ENCODE data around the gene ARMC5.

ARMC5 gene

DNA sequence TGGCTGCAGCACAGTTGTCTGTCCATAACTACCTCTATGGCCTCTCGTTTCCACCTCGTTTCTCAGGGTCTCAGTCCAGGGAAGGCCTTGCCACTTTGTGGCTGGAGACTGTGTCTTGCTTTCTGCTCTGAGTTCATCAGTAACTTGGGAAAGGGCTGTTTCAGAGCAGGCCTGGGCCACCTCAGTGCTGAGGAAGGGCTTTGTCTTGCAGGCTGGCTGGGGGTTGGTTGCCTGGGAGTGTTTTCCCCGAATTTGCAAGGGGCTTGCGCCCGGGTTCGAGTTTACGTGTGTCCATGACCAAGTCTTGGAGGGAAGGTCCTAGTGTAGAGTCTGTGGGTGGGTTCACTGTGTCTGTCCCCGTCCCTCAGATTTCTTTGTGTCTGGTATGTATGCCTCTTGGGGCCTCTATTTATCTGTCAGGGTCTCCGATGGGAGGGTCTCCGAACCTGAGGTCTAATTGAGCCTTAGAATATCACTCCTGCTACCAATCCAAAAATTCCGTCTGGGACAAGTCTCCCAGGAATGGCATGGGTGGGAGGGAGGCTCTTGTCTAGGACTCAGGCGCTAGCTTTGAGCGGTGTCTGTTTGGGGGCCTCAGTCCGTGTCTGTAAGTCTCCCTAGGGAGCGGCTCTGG is 12.1 kb downstream of the ARMC5 start:
- peak overlapping the region; percentile 93 for H3K4me2 ChIP-seq

DNA sequence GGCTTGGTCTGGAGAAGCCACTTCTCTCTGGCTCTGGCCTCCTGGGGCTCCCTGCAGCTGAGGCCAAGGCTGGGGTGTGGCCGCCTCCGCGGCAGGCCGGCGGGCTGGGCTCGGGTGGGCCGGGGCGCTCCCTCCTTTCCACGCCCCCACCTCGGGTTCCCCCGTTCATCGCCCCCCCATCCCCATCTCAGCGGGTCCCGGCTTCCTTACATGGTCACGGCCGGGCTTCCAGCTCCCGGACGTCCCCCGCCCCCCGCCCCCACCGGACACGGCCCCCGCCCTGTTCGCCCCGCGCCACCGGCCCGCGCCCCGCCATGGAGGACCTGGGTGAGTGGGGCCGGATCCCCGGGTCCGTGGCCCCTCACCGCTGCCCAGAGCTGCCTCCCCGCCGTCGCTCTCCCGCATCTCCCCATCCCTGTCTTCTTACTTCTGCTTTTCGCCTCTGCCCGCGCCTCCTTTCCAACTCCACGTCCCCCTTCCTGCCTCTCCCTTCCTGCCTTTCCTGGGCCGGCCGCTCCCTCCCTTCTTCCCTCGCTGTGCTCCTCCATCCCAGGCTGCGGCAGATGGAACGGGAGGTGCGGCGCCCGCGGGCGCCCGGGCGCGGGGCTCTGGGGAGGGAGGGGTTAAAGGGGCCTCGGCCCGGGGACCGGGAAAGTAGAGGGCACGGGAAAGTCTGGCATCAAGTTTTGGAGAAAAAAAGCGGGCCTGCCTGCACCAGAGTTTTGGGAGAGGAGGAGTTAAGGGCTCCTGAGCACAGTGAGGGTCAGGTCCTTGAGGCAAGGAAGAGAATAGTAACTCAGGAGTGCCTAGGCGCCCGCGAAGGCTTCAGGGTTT is 12.8 kb downstream of the ARMC5 start, which contains the start of gene TGFB1I1:
TGFB1I1 (plus strand) TSS at position 278 of the 834 bp plus-strand sequence; CDS start at position 315, 37 bp downstream.
- H3K9ac ChIP-seq, result peak within 1 kb of the TSS; percentile 79
- H3K27ac ChIP-seq, result peak within 1 kb of the TSS; percentile 74
- H3K27me3 ChIP-seq, result no peaks in the 10 kb centered on the region
- peaks cover 76% of the 10 kb centered on the region for H3K4me1 ChIP-seq
- no peak for TF ChIP-seq Cebpa-rat (IDR thresholded peaks at IDR 0.05)
- peak within 1 kb of the TSS; percentile 93 for H3K4me2 ChIP-seq
- no peaks in the 10 kb centered on the region for H4K20me1 ChIP-seq
- peak within 1 kb of the TSS; percentile 70 for H3K4me3 ChIP-seq
- 0 out of 2 replicates have a peak, but pooled peaks cover 4% of the 10 kb centered on the region for H3K36me3 ChIP-seq
- no peaks in the 10 kb centered on the region for H3K9me3 ChIP-seq

More for the DNA sequence above, 12.1 kb downstream of the ARMC5 start:
- no peaks in the 10 kb centered on the region for H3K27me3 ChIP-seq
- H3K36me3 ChIP-seq, result 0 out of 2 replicates have a peak, but pooled peaks cover 4% of the 10 kb centered on the region
- TF ChIP-seq Cebpa-rat (IDR thresholded peaks at IDR 0.05), result no peak
- H3K4me3 ChIP-seq, result peak overlapping the region; percentile 70
- H3K4me1 ChIP-seq, result peaks cover 80% of the 10 kb centered on the region
- peak overlapping the region; percentile 79 for H3K9ac ChIP-seq
- peak overlapping the region; percentile 74 for H3K27ac ChIP-seq
- no peaks in the 10 kb centered on the region for H4K20me1 ChIP-seq
- H3K9me3 ChIP-seq, result no peaks in the 10 kb centered on the region

DNA sequence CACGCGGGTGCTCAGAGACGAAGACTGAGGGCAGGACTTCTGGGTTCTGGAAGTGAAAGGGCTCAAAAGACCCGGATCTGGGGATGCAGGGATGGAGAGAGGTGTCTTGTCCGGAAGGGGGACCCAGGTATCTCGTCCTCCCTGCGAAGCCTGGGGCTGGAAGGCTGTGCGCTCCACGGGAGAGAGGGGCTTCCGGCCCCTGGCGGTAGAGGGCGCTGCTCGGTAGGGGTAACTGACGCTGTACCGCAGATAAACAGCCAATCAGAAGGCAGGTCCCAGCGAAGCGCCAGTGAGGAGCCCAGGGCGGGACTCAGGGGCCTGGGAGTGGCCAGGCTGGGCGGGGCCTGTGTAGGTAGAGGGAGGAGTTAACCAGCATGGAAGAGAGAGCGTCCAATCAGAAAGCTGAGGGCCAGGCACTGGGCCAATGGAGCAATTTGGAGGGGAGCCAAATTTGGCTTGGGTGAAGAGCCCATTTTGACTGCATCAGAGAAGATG is 13.5 kb downstream of the ARMC5 start:
- TF ChIP-seq Cebpa-rat (IDR thresholded peaks at IDR 0.05), result no peak
- Histone ChIP-seq H3K27ac (peak overlapping the region; percentile 74), H3K9ac (peak overlapping the region; percentile 79), H3K9me3 (no peaks in the 10 kb centered on the region), H3K4me3 (peak overlapping the region; percentile 70), H3K36me3 (0 out of 2 replicates have a peak, but pooled peaks cover 4% of the 10 kb centered on the region), H3K4me1 (peaks cover 73% of the 10 kb centered on the region), H3K27me3 (no peaks in the 10 kb centered on the region), H4K20me1 (no peaks in the 10 kb centered on the region), H3K4me2 (peak overlapping the region; percentile 93)

DNA sequence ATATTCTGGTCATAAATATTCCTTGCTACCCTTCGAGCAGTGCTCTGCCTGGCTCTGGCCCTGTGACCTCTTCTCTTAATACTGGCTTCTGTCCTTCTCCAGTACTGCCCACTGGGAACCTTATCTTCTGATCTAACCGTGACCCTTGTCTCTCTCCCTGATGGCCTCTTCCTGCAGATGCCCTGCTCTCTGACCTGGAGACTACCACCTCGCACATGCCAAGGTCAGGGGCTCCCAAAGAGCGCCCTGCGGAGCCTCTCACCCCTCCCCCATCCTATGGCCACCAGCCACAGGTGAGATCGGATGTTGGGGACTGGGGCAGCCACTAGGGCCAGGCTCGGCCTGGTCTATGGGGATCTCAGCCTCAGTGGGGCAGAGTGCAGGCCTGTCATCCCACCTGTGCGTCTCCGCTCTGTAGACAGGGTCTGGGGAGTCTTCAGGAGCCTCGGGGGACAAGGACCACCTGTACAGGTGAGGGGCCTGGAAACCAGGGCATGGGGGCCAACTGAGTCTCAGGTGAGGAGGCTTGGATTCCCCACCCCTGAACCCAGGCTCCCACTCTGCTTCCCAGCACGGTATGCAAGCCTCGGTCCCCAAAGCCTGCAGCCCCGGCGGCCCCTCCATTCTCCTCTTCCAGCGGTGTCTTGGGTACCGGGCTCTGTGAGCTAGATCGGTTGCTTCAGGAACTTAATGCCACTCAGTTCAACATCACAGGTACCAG is 14.1 kb downstream of the ARMC5 start:
- no peak overlapping the region for H3K4me3 ChIP-seq
- H3K4me1 ChIP-seq, result peaks cover 73% of the 10 kb centered on the region
- H3K27ac ChIP-seq, result no peak overlapping the region

DNA sequence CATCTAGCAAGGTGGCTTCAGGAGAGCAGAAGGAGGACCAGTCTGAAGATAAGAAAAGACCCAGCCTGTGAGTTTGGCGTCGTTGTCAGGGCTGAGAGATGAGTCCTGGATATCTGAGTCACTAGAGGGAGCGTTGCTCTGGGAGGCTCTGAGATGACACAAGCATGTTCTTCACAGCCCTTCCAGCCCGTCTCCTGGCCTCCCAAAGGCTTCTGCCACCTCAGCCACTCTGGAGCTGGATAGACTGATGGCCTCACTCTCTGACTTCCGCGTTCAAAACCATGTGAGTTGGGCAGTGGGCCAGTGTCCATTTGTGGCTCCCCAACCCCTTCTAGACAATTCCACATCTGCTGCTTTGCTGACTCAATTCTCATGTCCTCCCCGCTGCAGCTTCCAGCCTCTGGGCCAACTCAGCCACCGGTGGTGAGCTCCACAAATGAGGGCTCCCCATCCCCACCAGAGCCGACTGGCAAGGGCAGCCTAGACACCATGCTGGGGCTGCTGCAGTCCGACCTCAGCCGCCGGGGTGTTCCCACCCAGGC is 14.9 kb downstream of the ARMC5 start:
- no peak overlapping the region for H3K4me2 ChIP-seq
- no peak for TF ChIP-seq Cebpa-rat (IDR thresholded peaks at IDR 0.05)
- 0 out of 2 replicates have a peak, but pooled peaks cover 4% of the 10 kb centered on the region for H3K36me3 ChIP-seq
- no peak overlapping the region for H3K9ac ChIP-seq
- peaks cover 66% of the 10 kb centered on the region for H3K4me1 ChIP-seq
- no peaks in the 10 kb centered on the region for H4K20me1 ChIP-seq
- H3K27ac ChIP-seq, result no peak overlapping the region
- H3K27me3 ChIP-seq, result no peaks in the 10 kb centered on the region
- no peak overlapping the region for H3K4me3 ChIP-seq
- no peaks in the 10 kb centered on the region for H3K9me3 ChIP-seq

More for the DNA sequence above, 14.1 kb downstream of the ARMC5 start:
- no peaks in the 10 kb centered on the region for H3K27me3 ChIP-seq
- H4K20me1 ChIP-seq, result no peaks in the 10 kb centered on the region
- no peak overlapping the region for H3K9ac ChIP-seq
- H3K36me3 ChIP-seq, result 0 out of 2 replicates have a peak, but pooled peaks cover 4% of the 10 kb centered on the region
- no peak for TF ChIP-seq Cebpa-rat (IDR thresholded peaks at IDR 0.05)
- peak overlapping the region; percentile 93 for H3K4me2 ChIP-seq
- no peaks in the 10 kb centered on the region for H3K9me3 ChIP-seq

DNA sequence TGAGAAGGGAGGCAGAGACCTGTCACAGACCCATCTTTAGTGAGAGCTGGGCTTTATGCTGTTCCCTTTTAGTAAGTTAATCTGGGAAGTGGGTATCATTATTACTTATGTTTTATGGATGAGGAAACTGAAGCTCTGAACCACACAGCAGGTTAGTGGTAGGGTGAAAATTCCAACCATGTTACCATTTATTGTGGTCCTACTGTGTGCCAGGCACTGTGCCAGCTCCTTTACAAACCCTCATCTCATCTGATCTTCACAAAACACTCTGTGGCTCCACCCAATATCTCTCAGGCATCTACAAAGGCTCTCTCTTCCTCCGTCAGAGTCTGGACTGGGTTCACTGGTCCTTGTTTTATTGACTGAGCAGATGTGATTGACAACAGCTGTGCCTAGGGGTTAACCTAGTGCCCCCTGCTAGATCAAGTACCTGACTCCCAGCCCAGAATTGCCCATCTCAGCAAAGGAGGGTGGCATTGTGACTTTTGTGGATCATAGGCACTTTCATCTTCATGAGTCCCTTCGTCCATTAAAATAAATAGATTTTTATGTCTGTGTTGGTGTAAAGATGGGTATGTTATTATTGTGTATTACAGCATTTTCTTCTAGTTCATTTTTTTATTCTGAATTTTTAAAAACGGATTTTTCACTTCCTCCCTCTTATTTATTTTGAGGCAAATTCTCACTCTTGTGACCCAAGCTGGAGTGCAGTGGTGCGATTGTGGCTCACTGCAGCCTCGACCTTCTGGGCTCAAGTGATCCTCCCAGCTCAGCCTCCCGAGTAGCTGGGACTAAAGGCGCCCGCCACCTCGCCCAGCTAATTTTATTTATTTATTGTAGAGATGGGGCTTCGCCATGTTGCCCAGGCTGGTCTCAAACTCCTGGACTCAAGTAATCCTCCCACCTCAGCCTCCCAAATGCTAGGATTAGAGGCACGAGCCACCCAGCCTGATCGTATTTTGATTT is 15.8 kb downstream of the ARMC5 start:
- H3K9ac ChIP-seq, result no peak overlapping the region

DNA sequence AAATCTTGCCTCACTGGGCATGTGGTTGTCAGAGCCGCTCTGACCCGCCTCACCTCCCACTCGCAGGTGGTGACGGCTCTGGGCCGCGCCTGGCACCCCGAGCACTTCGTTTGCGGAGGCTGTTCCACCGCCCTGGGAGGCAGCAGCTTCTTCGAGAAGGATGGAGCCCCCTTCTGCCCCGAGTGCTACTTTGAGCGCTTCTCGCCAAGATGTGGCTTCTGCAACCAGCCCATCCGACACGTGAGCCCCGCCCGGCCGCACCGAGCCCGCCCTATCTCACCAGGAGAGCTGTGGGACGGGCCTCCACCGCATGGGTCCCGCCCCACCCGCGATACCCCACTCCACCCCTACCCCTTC is 16.6 kb downstream of the ARMC5 start:
- Histone ChIP-seq H3K27me3 (no peaks in the 10 kb centered on the region), H4K20me1 (no peaks in the 10 kb centered on the region), H3K4me3 (peak overlapping the region; percentile 75; the same call in 1 of the 2 replicates), H3K9ac (no peak overlapping the region), H3K27ac (no peak overlapping the region), H3K4me1 (peaks cover 69% of the 10 kb centered on the region), H3K36me3 (0 out of 2 replicates have a peak, but pooled peaks cover 4% of the 10 kb centered on the region), H3K4me2 (peak overlapping the region; percentile 99), H3K9me3 (no peaks in the 10 kb centered on the region)
- TF ChIP-seq Cebpa-rat (IDR thresholded peaks at IDR 0.05), result no peak

More for the DNA sequence above, 15.8 kb downstream of the ARMC5 start:
- Histone ChIP-seq H4K20me1 (no peaks in the 10 kb centered on the region), H3K36me3 (0 out of 2 replicates have a peak, but pooled peaks cover 4% of the 10 kb centered on the region), H3K9me3 (no peaks in the 10 kb centered on the region), H3K27me3 (no peaks in the 10 kb centered on the region), H3K4me2 (0 out of 2 replicates have a peak overlapping the region, but pooled peaks have one; percentile 99), H3K4me3 (no peak overlapping the region), H3K4me1 (peaks cover 71% of the 10 kb centered on the region), H3K27ac (no peak overlapping the region)
- TF ChIP-seq Cebpa-rat (IDR thresholded peaks at IDR 0.05), result no peak
